HG02759 (cell line): ENCODE data around the gene GHR.

Experiments used
- ATAC-seq: cut with Tn5 transposase; IDR thresholded peaks from one replicate; pipeline ENCODE4 v1.9.1; 2021; ENCODE audit warnings: mild to moderate bottlenecking, moderate library complexity; ENCODE audit not compliant: unreplicated experiment

The GHR gene

GRCh38 chr5:42597318-42597937, 174.2 kb downstream of the GHR start:
- no peak for ATAC-seq

GRCh38 chr5:42598311-42598710, 175.1 kb downstream of the GHR start:
- no peak for ATAC-seq

GRCh38 chr5:42599106-42599505, 175.9 kb downstream of the GHR start:
- ATAC-seq, result no peak

- ATAC-seq, result no peak
Measured at GRCh38 chr5:42600441-42600840, 177.2 kb downstream of the GHR start.

- ATAC-seq, result no peak
Measured at GRCh38 chr5:42604171-42604711, 181.0 kb downstream of the GHR start.

GRCh38 chr5:42605490-42605889, 182.3 kb downstream of the GHR start:
- ATAC-seq, result no peak

GRCh38 chr5:42606464-42606869, 183.2 kb downstream of the GHR start:
- no peak for ATAC-seq

- no peak for ATAC-seq
Measured at GRCh38 chr5:42611437-42611836, 188.2 kb downstream of the GHR start.

GRCh38 chr5:42612750-42613366, 189.6 kb downstream of the GHR start:
- ATAC-seq, result no peak

- ATAC-seq, result no peak
Measured at GRCh38 chr5:42614509-42614908, 191.3 kb downstream of the GHR start.

GRCh38 chr5:42620579-42621216, 197.5 kb downstream of the GHR start:
- no peak for ATAC-seq

- no peak for ATAC-seq
Measured at GRCh38 chr5:42621242-42621641, 198.0 kb downstream of the GHR start.

GRCh38 chr5:42621662-42622061, 198.4 kb downstream of the GHR start:
- ATAC-seq, result no peak

- ATAC-seq, result no peak
Measured at GRCh38 chr5:42624912-42625311, 201.7 kb downstream of the GHR start.

GRCh38 chr5:42626462-42626861, 203.2 kb downstream of the GHR start:
- no peak for ATAC-seq

GRCh38 chr5:42628821-42629220, 205.6 kb downstream of the GHR start:
- no peak for ATAC-seq

- no peak for ATAC-seq
Measured at GRCh38 chr5:42629284-42629683, 206.0 kb downstream of the GHR start.

- no peak for ATAC-seq
Measured at GRCh38 chr5:42631241-42631640, 208.0 kb downstream of the GHR start.

- ATAC-seq, result no peak
Measured at GRCh38 chr5:42632354-42632900, 209.2 kb downstream of the GHR start.

- no peak for ATAC-seq
Measured at GRCh38 chr5:42634575-42634974, 211.3 kb downstream of the GHR start.

GRCh38 chr5:42636425-42636824, 213.2 kb downstream of the GHR start:
- ATAC-seq, result no peak

GRCh38 chr5:42636946-42637345, 213.7 kb downstream of the GHR start:
- no peak for ATAC-seq
